K562 (cell line): ENCODE data around the gene TDRD12. TPM values are rescaled to one million over a fixed set of nuclear protein-coding genes. Genes with fewer than 3 reads are reported as not detected.
A peak's percentile ranks its signal among the peaks of the same experiment; 100 is the strongest.

Experiments
- BRD9 ChIP-seq: fragments of 450-650 bp; IDR thresholded peaks from 2 replicates; pipeline ENCODE4 v1.6.1; 2018; ENCODE audit warnings: low read depth; ENCODE audit not compliant: partially characterized antibody
- FIP1L1 ChIP-seq: fragments of 200-400 bp; formaldehyde crosslinking; IDR thresholded peaks from 2 replicates; pipeline ENCODE4 v1.6.1; 2018; ENCODE audit warnings: mild to moderate bottlenecking, low read depth, low read length; ENCODE audit not compliant: poor library complexity, severe bottlenecking
- KHSRP ChIP-seq: fragments of 450-650 bp; IDR thresholded peaks from 2 replicates; pipeline ENCODE4 v1.6.1; 2017
- NEUROD1 ChIP-seq: fragments of 150-350 bp; IDR thresholded peaks from 2 replicates; pipeline ENCODE4 v1.6.1; 2014; ENCODE audit warnings: borderline replicate concordance, low read length, low read depth; ENCODE audit not compliant: partially characterized antibody
- POLR2AphosphoS2 ChIP-seq: IDR thresholded peaks from 2 replicates; pipeline ENCODE4 v1.6.1; 2012; ENCODE audit warnings: low read length, improper control_type of control experiment
- POU5F1 ChIP-seq: fragments of 150-350 bp; IDR thresholded peaks from 2 replicates; pipeline ENCODE4 v1.6.1; 2014; ENCODE audit warnings: borderline replicate concordance, low read length, low read depth, mild to moderate bottlenecking; ENCODE audit not compliant: partially characterized antibody
- RBFOX2 ChIP-seq: fragments of 200-400 bp; formaldehyde crosslinking; IDR thresholded peaks from 2 replicates; pipeline ENCODE4 v1.6.1; 2017; ENCODE audit warnings: low read depth, mild to moderate bottlenecking, low read length, moderate library complexity
- SMARCA4 ChIP-seq: fragments of 450-650 bp; IDR thresholded peaks from 2 replicates; pipeline ENCODE4 v1.6.1; 2016
- SMARCE1 ChIP-seq: fragments of 450-650 bp; IDR thresholded peaks from 2 replicates; pipeline ENCODE4 v1.7.1; 2016; ENCODE audit warnings: mild to moderate bottlenecking
- SP2 ChIP-seq: IDR thresholded peaks from 2 replicates; pipeline ENCODE4 v1.6.1; 2011; ENCODE audit warnings: mild to moderate bottlenecking, low read depth, low read length, moderate library complexity; ENCODE audit not compliant: poor library complexity, severe bottlenecking; ENCODE audit errors: extremely low read depth
- SREBF1 ChIP-seq: fragments of 150-350 bp; IDR thresholded peaks from 2 replicates; pipeline ENCODE4 v1.6.1; 2014; ENCODE audit warnings: antibody characterized with exemption, low read depth, low read length, borderline replicate concordance
- TBP ChIP-seq: optimal IDR thresholded peaks from 2 replicates; pipeline ENCODE3; 2011; ENCODE audit warnings: low read depth, low read length, improper control_type of control experiment
- ZBTB8A ChIP-seq: fragments of 450-650 bp; IDR thresholded peaks from 2 replicates; pipeline ENCODE4 v1.6.1; 2018; ENCODE audit warnings: mild to moderate bottlenecking, moderate library complexity; ENCODE audit not compliant: partially characterized antibody
- ZEB2 ChIP-seq: fragments of 450-650 bp; IDR thresholded peaks from 2 replicates; pipeline ENCODE4 v1.6.1; 2016
- ZNF165 ChIP-seq: fragments of 250-450 bp; sonication (Bioruptor Pico); IDR thresholded peaks from 2 replicates; pipeline ENCODE4 v1.4.0; 2020; ENCODE audit warnings: borderline replicate concordance
- ZNF224 ChIP-seq: sonication (generic); formaldehyde crosslinking; IDR thresholded peaks from 2 replicates; pipeline ENCODE4 v1.8.0; 2022; ENCODE audit warnings: mild to moderate bottlenecking, missing genetic modification reagents
- ZNF408 ChIP-seq: fragments of 250-450 bp; sonication (Bioruptor Pico); IDR thresholded peaks from 2 replicates; pipeline ENCODE4 v1.4.0; 2020; ENCODE audit warnings: low read depth, mild to moderate bottlenecking, moderate library complexity
- ZNF780A ChIP-seq: fragments of 250-450 bp; sonication (Bioruptor Pico); IDR thresholded peaks from 2 replicates; pipeline ENCODE4 v1.5.0; 2021; ENCODE audit warnings: mild to moderate bottlenecking
- polyA plus RNA-seq, 8 experiments: library from polyadenylated mRNA; depleted of rRNA in 4 of 8; stranded (reverse) in 5 of 8; unstranded in 3 of 8; fragments of >200 nt; fragmentation: Nextera tagmentation in 2 of 8; fragmentation: Illumina TruSeq in 1 of 8; extraction: Ambion mirVana in 2 of 8; extraction: Trizol in 1 of 8; gene quantifications; 2 replicates each; pipeline versions ENCODE4 v1.2.1 to v1.2.3, GENCODE V29; 2011 to 2014; ENCODE audit warnings: inconsistent platforms in 1 of 8, missing spikeins in 1 of 8
- total RNA-seq, 7 experiments: library from RNA; depleted of rRNA in 6 of 7; stranded (reverse); fragments of >200 nt in 6 of 7; fragmentation: Illumina TruSeq in 2 of 7; extraction: Trizol in 2 of 7; gene quantifications; 2 replicates each; pipeline versions ENCODE4 v1.2.1 to v1.2.3, GENCODE V29; 2011 to 2021; ENCODE audit warnings: low replicate concordance in 1 of 7
- TF ChIP-seq, protein P1 (sequence below): fragments of 250-450 bp; sonication (Bioruptor Pico); IDR thresholded peaks from 2 replicates; pipeline ENCODE4 v1.8.0; 2022; ENCODE audit warnings: inconsistent platforms, mild to moderate bottlenecking, moderate library complexity, borderline replicate concordance
- TF ChIP-seq, protein P2 (sequence below): fragments of 450-650 bp; IDR thresholded peaks from one replicate; pipeline ENCODE4 v1.6.1; 2018; ENCODE audit warnings: mild to moderate bottlenecking, moderate library complexity; ENCODE audit not compliant: partially characterized antibody
- TF ChIP-seq, protein P3 (sequence below): fragments of 250-450 bp; sonication (Bioruptor Pico); IDR thresholded peaks from 2 replicates; pipeline ENCODE4 v1.6.1; 2021; ENCODE audit warnings: mild to moderate bottlenecking
- TF ChIP-seq, protein P4 (sequence below): sonication (generic); formaldehyde crosslinking; IDR thresholded peaks from 2 replicates; pipeline ENCODE4 v1.8.0; 2022; ENCODE audit warnings: missing genetic modification reagents, mild to moderate bottlenecking, moderate library complexity, borderline replicate concordance
- TF ChIP-seq, protein P5 (sequence below): fragments of 450-650 bp; IDR thresholded peaks from 2 replicates; pipeline ENCODE4 v1.6.1; 2017; ENCODE audit warnings: mild to moderate bottlenecking, moderate library complexity

Gene TDRD12
- total and polyA plus RNA-seq, 9 of the 15 experiments (the other 6 are each of a cell fraction or from before 2014, with no cell fraction given), result 0.03 TPM; not detected in 8

DNA sequence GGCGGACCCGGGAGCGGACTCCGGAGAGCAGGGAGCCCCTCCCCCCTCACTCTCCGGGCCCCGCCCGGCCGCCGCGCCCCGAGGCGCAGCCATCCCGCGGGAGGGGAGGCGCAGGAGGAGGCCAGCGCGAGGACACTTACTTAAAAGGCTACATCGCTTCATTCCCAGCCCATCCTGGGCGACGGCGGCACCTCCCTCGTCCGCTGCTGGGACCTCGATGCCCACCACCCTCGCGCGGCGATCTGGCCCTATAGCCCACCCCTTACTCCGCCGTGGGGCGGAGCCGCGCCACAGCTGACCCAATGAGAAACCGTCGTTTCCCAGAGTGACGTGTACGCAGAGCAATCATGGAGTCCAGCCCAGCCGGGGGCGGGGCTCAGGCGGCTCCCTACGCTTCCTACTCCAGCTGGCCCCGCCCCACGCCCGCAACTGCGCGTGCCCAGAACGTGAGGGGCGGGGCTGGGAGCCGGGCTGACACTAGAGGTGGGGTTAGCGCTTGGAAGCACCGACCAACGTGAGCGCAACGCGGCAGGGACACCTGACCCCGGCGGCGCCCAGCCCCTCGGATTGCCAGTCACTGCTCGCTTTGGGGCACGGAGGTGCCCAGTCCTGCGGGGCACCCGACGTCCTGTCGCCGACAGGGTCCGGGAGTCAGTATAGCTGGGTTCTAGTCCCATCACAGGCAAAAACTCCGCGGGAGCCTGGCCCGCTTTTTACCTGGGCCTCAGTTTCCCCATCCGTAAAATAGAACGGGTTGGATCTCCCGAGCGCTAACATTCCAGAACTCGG lies 44.4 kb upstream of the TDRD12 start, which contains the start of gene ANKRD27 (continued):
- TF ChIP-seq ZNF224 (CRISPR knock-in tag) (no peak), NEUROD1 (peak; percentile 89), ZNF408 (CRISPR knock-in tag) (no peak), RBFOX2 (peak; percentile 81), ZNF165 (CRISPR knock-in tag) (no peak), BRD9 (no peak), ZEB2 (0 out of 2 replicates have a peak, but pooled peaks have one; percentile 12), ZNF780A (CRISPR knock-in tag) (no peak), SREBF1 (no peak), POU5F1 (no peak), ZBTB8A (no peak), TBP (peak; percentile 55), SP2 (peak; percentile 86), KHSRP (no peak), SMARCA4 (no peak), FIP1L1 (peak; percentile 19), POLR2AphosphoS2 (no peak), SMARCE1 (0 out of 2 replicates have a peak, but pooled peaks have one; percentile 12)
- TF ChIP-seq, protein P1, sequence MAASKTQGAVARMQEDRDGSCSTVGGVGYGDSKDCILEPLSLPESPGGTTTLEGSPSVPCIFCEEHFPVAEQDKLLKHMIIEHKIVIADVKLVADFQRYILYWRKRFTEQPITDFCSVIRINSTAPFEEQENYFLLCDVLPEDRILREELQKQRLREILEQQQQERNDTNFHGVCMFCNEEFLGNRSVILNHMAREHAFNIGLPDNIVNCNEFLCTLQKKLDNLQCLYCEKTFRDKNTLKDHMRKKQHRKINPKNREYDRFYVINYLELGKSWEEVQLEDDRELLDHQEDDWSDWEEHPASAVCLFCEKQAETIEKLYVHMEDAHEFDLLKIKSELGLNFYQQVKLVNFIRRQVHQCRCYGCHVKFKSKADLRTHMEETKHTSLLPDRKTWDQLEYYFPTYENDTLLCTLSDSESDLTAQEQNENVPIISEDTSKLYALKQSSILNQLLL, result no peak
- TF ChIP-seq, protein P2, sequence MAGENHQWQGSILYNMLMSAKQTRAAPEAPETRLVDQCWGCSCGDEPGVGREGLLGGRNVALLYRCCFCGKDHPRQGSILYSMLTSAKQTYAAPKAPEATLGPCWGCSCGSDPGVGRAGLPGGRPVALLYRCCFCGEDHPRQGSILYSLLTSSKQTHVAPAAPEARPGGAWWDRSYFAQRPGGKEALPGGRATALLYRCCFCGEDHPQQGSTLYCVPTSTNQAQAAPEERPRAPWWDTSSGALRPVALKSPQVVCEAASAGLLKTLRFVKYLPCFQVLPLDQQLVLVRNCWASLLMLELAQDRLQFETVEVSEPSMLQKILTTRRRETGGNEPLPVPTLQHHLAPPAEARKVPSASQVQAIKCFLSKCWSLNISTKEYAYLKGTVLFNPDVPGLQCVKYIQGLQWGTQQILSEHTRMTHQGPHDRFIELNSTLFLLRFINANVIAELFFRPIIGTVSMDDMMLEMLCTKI, result no peak
- TF ChIP-seq, protein P3, sequence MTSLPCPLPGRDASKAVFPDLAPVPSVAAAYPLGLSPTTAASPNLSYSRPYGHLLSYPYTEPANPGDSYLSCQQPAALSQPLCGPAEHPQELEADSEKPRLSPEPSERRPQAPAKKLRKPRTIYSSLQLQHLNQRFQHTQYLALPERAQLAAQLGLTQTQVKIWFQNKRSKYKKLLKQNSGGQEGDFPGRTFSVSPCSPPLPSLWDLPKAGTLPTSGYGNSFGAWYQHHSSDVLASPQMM (CRISPR knock-in tag), result no peak
- TF ChIP-seq, protein P4, sequence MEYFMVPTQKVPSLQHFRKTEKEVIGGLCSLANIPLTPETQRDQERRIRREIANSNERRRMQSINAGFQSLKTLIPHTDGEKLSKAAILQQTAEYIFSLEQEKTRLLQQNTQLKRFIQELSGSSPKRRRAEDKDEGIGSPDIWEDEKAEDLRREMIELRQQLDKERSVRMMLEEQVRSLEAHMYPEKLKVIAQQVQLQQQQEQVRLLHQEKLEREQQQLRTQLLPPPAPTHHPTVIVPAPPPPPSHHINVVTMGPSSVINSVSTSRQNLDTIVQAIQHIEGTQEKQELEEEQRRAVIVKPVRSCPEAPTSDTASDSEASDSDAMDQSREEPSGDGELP (CRISPR knock-in tag), result peak; percentile 90; the same call in 1 of the 2 replicates
- TF ChIP-seq, protein P5, sequence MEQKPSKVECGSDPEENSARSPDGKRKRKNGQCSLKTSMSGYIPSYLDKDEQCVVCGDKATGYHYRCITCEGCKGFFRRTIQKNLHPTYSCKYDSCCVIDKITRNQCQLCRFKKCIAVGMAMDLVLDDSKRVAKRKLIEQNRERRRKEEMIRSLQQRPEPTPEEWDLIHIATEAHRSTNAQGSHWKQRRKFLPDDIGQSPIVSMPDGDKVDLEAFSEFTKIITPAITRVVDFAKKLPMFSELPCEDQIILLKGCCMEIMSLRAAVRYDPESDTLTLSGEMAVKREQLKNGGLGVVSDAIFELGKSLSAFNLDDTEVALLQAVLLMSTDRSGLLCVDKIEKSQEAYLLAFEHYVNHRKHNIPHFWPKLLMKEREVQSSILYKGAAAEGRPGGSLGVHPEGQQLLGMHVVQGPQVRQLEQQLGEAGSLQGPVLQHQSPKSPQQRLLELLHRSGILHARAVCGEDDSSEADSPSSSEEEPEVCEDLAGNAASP, result no peak
